ENCODE measurements around the gene CFAP68. TPM values are rescaled to one million over a fixed set of nuclear protein-coding genes. Genes with fewer than 3 reads are reported as not detected.

Gene CFAP68
- total and polyA plus RNA-seq, 11 donors: 11.9 to 39.5 (median 31.8) TPM

DNA sequence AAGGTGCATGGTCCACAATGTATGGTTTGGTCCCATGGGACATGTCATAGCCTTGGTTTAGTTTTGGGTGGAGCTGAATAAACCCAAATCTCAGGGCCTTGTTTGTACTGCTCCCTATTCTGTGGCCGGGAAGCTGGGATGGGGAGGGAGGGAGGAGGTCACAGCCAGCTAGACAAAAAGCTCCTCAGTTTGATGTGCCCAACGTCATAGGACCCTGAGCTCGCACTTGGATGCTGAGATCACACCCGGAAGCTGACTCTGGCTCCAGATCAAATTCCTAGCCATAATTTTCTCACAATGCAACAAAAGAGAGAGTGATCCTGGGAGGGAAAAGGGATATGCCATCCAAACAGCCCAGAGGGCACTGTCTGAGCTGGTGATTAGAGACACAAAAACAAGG, 34.7 kb downstream of the CFAP68 start:
- WGBS, 4 donors: 2 to 16% (median 9%) methylated on average over 4 of the region's 4 CpGs
- H3K27ac ChIP-seq: peak overlapping the region; percentile 82 to 100 (median 96)
- peaks cover 0 to 23% (median 10%) of the 10 kb centered on the region in 9 donors for H3K36me3 ChIP-seq
- no peaks in the 10 kb centered on the region for H3K9me3 ChIP-seq
- H3K4me3 ChIP-seq: peak overlapping the region in 11 of 12 donors; percentile 38 to 80 (median 59)
- peaks cover 0 to 10% (median 0%) of the 10 kb centered on the region in 9 donors for H3K27me3 ChIP-seq
- intact Hi-C loops (cut with DNase I): loop anchor here in 2 of 10 donors (2.0 to 5.0 kb wide), 2 partner anchors 35 to 37 kb away; partner anchors contain the start of genes CFAP68 (in 2 of the 2) and FDXACB1 (in 2 of the 2)
- ATAC-seq (peak in 2 of 4 donors; percentile 25 to 33), DNase-seq (peak; percentile 53 to 83 (median 75))
- H3K4me1 ChIP-seq: peaks cover 0 to 27% (median 13%) of the 10 kb centered on the region in 12 donors
- TF ChIP-seq, protein P1, sequence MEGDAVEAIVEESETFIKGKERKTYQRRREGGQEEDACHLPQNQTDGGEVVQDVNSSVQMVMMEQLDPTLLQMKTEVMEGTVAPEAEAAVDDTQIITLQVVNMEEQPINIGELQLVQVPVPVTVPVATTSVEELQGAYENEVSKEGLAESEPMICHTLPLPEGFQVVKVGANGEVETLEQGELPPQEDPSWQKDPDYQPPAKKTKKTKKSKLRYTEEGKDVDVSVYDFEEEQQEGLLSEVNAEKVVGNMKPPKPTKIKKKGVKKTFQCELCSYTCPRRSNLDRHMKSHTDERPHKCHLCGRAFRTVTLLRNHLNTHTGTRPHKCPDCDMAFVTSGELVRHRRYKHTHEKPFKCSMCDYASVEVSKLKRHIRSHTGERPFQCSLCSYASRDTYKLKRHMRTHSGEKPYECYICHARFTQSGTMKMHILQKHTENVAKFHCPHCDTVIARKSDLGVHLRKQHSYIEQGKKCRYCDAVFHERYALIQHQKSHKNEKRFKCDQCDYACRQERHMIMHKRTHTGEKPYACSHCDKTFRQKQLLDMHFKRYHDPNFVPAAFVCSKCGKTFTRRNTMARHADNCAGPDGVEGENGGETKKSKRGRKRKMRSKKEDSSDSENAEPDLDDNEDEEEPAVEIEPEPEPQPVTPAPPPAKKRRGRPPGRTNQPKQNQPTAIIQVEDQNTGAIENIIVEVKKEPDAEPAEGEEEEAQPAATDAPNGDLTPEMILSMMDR (IDR thresholded peaks at IDR 0.05): no peak
- peak in 1 of 2 donors; percentile 28 for TF ChIP-seq POLR2A (IDR thresholded peaks at IDR 0.05)

DNA sequence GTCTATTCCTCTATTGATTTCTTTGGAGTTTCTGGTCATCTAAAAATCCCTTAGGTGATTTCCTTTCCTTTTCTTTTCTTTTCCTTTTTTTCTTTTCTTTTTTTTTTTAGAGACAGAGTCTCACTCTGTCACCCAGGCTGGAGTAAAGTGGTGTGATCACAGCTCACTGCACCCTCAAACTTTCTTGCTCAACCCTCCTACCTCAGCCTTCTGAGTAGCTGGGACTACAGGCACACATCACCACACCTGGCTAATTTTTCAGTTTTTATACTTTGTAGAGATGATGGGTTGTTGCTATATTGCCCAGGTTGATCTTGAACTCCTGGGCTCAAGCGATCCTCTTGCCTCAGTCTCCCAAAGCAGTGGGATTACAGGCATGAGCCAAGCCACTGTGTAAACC, 37.4 kb downstream of the CFAP68 start:
- Histone ChIP-seq H3K36me3 (peaks cover 0 to 6% (median 0%) of the 10 kb centered on the region in 9 donors), H3K27ac (peak overlapping the region in 1 of 12 donors; percentile 9), H3K4me1 (peaks cover 0 to 37% (median 12%) of the 10 kb centered on the region in 12 donors), H3K27me3 (peaks cover 0 to 10% (median 0%) of the 10 kb centered on the region in 9 donors), H3K4me3 (no peak overlapping the region), H3K9me3 (no peaks in the 10 kb centered on the region)
- no peak for DNase-seq
- intact Hi-C loops (cut with DNase I): no loop called here
- 97 to 100% (median 99%) methylated on average over 1 of the region's 1 CpG for WGBS, 4 donors
- no peak for ATAC-seq
- TF ChIP-seq, protein P1 (IDR thresholded peaks at IDR 0.05): no peak
- TF ChIP-seq POLR2A (IDR thresholded peaks at IDR 0.05): no peak

DNA sequence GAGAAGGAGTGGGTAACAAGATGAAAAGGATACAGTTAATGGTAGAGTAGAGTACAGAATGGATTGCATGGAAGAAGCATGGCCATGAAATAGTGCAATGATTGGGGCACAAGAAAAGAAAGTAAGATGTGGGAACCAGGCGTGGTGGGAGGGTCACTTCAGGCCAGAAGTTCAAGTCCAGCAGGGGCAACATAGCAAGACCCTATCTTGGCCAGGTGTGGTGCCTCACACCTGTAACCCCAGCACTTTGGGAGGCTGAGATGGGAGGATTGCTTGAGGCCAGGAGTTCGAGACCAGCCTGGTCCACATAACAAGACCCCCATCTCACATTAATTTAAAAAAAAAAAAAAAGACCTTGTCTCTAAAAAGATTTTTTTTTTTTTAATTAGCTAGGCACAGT, 38.0 kb downstream of the CFAP68 start:
- Histone ChIP-seq H3K27me3 (peaks cover 0 to 7% (median 0%) of the 10 kb centered on the region in 9 donors), H3K4me3 (no peak overlapping the region), H3K27ac (peak overlapping the region in 1 of 12 donors; percentile 9), H3K36me3 (peaks cover 0 to 6% (median 0%) of the 10 kb centered on the region in 9 donors), H3K4me1 (peaks cover 0 to 41% (median 15%) of the 10 kb centered on the region in 12 donors), H3K9me3 (no peaks in the 10 kb centered on the region)
- 88 to 95% (median 93%) methylated on average over 2 of the region's 2 CpGs for WGBS, 4 donors
- intact Hi-C loops (cut with DNase I): no loop called here
- DNase-seq (no peak), ATAC-seq (no peak)
- no peak for TF ChIP-seq POLR2A (IDR thresholded peaks at IDR 0.05)
- TF ChIP-seq, protein P1 (IDR thresholded peaks at IDR 0.05): no peak

DNA sequence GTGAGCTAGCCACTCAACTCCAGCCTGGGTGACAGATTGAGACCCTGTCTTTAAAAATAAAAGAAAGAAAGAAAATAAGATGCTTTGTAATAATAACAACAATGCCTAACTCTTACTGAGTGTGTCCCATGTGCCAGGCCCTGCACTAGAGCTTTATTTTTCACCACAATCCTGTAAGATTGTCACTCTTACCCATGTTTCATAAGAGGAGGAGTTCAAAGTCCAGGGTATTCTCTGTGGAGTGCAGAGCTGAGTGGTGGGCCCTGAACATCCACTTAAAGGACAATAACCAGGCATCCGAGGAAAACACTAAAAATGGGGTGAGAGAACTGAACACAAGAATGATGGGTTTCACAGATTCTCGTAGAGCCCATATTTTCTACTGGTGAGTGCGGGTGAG, 38.4 kb downstream of the CFAP68 start:
- peaks cover 0 to 6% (median 0%) of the 10 kb centered on the region in 9 donors for H3K36me3 ChIP-seq
- no peaks in the 10 kb centered on the region for H3K9me3 ChIP-seq
- intact Hi-C loops (cut with DNase I): no loop called here

More for the DNA sequence above, 38.4 kb downstream of the CFAP68 start:
- DNase-seq (no peak), ATAC-seq (no peak)
- H3K4me3 ChIP-seq: no peak overlapping the region
- 86 to 100% (median 92%) methylated on average over 3 of the region's 3 CpGs for WGBS, 4 donors
- H3K27ac ChIP-seq: peak overlapping the region in 2 of 12 donors; percentile 58 to 67
- H3K27me3 ChIP-seq: peaks cover 0 to 3% (median 0%) of the 10 kb centered on the region in 9 donors
- TF ChIP-seq, protein P1 (IDR thresholded peaks at IDR 0.05): no peak
- no peak for TF ChIP-seq POLR2A (IDR thresholded peaks at IDR 0.05)
- H3K4me1 ChIP-seq: peaks cover 0 to 44% (median 18%) of the 10 kb centered on the region in 12 donors

All from heart left ventricle (tissue), 16 donors.